Measurements from ENCODE around the gene LBHD1. TPM values are rescaled to one million over a fixed set of nuclear protein-coding genes. Genes with fewer than 3 reads are reported as not detected.

Gene LBHD1
- total RNA-seq, 4 donors from 2014 or later = 6.6 to 25.6 (median 11.9) TPM

- peaks cover 0 to 8% (median 0%) of the 10 kb centered on the region in 4 donors for H3K4me1 ChIP-seq
- no peak for TF ChIP-seq POLR2A (IDR thresholded peaks at IDR 0.05)
- TF ChIP-seq CTCF (IDR thresholded peaks at IDR 0.05) = no peak
- peaks cover 0 to 32% (median 0%) of the 10 kb centered on the region in 3 donors for H3K36me3 ChIP-seq
- DNase-seq = no peak
- H3K4me3 ChIP-seq = peak overlapping the region in 2 of 4 donors; percentile 8 to 27
- peak overlapping the region in 1 of 4 donors; percentile 74 for H3K27ac ChIP-seq
- H3K9me3 ChIP-seq = no peaks in the 10 kb centered on the region
- H3K27me3 ChIP-seq = no peaks in the 10 kb centered on the region
Measured at GRCh38 chr11:62688491-62688890, 16.4 kb upstream of the LBHD1 start.

DNA sequence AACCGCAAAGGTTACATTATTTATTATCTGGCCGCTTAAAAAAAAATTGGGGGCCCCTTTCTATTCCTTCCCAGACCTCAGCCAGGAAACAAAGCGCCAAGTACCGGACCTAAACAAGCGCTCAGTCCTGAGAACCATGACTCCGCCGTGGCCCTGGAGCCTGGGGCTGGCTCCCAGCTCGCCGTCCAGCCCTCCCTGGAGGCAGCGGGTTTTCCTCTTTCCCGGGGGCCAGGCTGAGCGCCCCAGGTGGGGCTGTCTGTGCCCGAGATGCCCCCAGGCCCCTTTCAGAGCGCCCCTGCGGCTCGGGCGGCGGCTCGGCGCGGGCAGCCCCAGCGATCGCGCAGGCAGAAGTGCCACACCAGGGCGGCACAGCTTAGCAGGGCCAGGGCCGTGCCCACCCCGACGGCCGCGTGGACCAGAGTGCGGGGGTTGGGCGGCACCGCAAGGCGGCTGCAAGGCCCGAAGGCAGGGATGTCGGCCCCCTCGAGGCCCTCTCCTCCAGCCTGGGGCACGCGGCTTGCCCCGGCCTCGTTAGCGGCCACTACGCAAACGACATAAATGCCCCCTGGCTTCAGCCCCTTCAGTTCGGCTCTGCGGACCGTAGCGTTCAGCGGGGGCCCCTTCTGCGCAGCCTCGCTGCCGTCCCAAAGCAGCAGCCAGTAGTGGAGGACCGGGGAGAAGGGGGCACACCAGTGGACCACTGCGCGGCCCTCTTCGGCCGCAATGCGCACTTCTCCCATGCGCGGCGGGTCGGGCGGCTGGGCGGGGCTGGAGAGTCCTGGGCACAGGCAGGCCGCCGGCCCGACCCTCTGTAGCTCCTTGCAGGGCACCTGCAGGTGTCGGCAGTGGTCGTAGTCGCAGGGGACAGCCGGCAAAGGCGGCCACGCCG lies 15.7 kb upstream of the LBHD1 start:
- Histone ChIP-seq H3K4me3 (peak overlapping the region in 3 of 4 donors; percentile 8 to 28 (median 27)), H3K4me1 (peaks cover 0 to 8% (median 0%) of the 10 kb centered on the region in 4 donors), H3K36me3 (peaks cover 0 to 25% (median 0%) of the 10 kb centered on the region in 3 donors), H3K9me3 (no peaks in the 10 kb centered on the region), H3K27me3 (no peaks in the 10 kb centered on the region), H3K27ac (peak overlapping the region in 1 of 4 donors; percentile 1)
- TF ChIP-seq POLR2A (IDR thresholded peaks at IDR 0.05) (no peak), CTCF (IDR thresholded peaks at IDR 0.05) (no peak)
- DNase-seq = no peak

GRCh38 chr11:62682518-62682917 lies 10.5 kb upstream of the LBHD1 start:
- TF ChIP-seq POLR2A (IDR thresholded peaks at IDR 0.05) = no peak
- TF ChIP-seq CTCF (IDR thresholded peaks at IDR 0.05) = no peak
- no peak for DNase-seq
- no peaks in the 10 kb centered on the region for H3K9me3 ChIP-seq
- no peak overlapping the region for H3K4me3 ChIP-seq
- H3K27me3 ChIP-seq = no peaks in the 10 kb centered on the region
- peaks cover 0 to 5% (median 0%) of the 10 kb centered on the region in 3 donors for H3K36me3 ChIP-seq
- H3K4me1 ChIP-seq = peaks cover 0 to 15% (median 3%) of the 10 kb centered on the region in 4 donors
- H3K27ac ChIP-seq = no peak overlapping the region

GRCh38 chr11:62680825-62681240 lies 8.8 kb upstream of the LBHD1 start:
- Histone ChIP-seq H3K27ac (peak overlapping the region in 1 of 4 donors; percentile 4), H3K4me3 (no peak overlapping the region), H3K4me1 (peaks cover 0 to 23% (median 4%) of the 10 kb centered on the region in 4 donors), H3K9me3 (no peaks in the 10 kb centered on the region), H3K36me3 (peaks cover 0 to 22% (median 0%) of the 10 kb centered on the region in 3 donors), H3K27me3 (no peaks in the 10 kb centered on the region)
- TF ChIP-seq CTCF (IDR thresholded peaks at IDR 0.05) (peak; percentile 24 to 72 (median 55)), POLR2A (IDR thresholded peaks at IDR 0.05) (peak in 1 of 2 donors; percentile 19)
- peak in 1 of 3 donors; percentile 69 for DNase-seq

GRCh38 chr11:62678770-62679696 lies 7.0 kb upstream of the LBHD1 start, which contains the start of gene UBXN1:
UBXN1 (minus strand) TSS chr11:62679073; CDS start chr11:62678923, 150 bp downstream.
- peak; percentile 87 to 95 (median 89) for DNase-seq
- H3K9me3 ChIP-seq = no peaks in the 10 kb centered on the region
- H3K4me1 ChIP-seq = peaks cover 0 to 23% (median 4%) of the 10 kb centered on the region in 4 donors
- H3K36me3 ChIP-seq = peaks cover 0 to 32% (median 0%) of the 10 kb centered on the region in 3 donors
- peak within 1 kb of the TSS; percentile 79 to 92 (median 89) for H3K27ac ChIP-seq
- H3K27me3 ChIP-seq = no peaks in the 10 kb centered on the region
- TF ChIP-seq POLR2A (IDR thresholded peaks at IDR 0.05) (peak; percentile 61 to 80), CTCF (IDR thresholded peaks at IDR 0.05) (no peak)
- H3K4me3 ChIP-seq = peak within 1 kb of the TSS; percentile 78 to 97 (median 90)

Measured in Peyer's patch (tissue), 4 donors.